Left ventricle myocardium inferior (tissue), 1 donor: Measurements from ENCODE around the gene ITM2C. TPM values are rescaled to one million over a fixed set of nuclear protein-coding genes. Genes with fewer than 3 reads are reported as not detected.

Experiments
- DNase-seq: peaks from one replicate; pipeline ENCODE4 v3.0.0-alpha.2; 2020
- H3K27ac ChIP-seq: fragments of 200-600 bp; replicated peaks from 2 replicates; pipeline ENCODE4 v1.8.0; 2021
- H3K27me3 ChIP-seq: fragments of 200-600 bp; 2 replicates; pipeline ENCODE4 v1.8.0; 2021; ENCODE audit warnings: low read depth
- H3K36me3 ChIP-seq: fragments of 200-600 bp; 2 replicates; pipeline ENCODE4 v1.8.0; 2021
- H3K4me1 ChIP-seq: fragments of 200-600 bp; 2 replicates; pipeline ENCODE4 v1.8.0; 2021
- H3K4me3 ChIP-seq: fragments of 200-600 bp; 2 replicates; pipeline ENCODE4 v1.8.0; 2021; ENCODE audit warnings: mild to moderate bottlenecking, moderate library complexity
- H3K9me3 ChIP-seq: fragments of 200-600 bp; replicated peaks from 2 replicates; pipeline ENCODE4 v1.8.0; 2021
- CTCF ChIP-seq: fragments of 200-600 bp; IDR thresholded peaks from 2 replicates; pipeline ENCODE4 v1.8.0; 2021; ENCODE audit warnings: antibody characterized with exemption, mild to moderate bottlenecking, borderline replicate concordance
- intact Hi-C: fragments of 100-400 bp; cut with micrococcal nuclease; formaldehyde crosslinking; loops from one replicate; pipeline ENCODE4 v1.11.0; 2022
- total RNA-seq: library from RNA; stranded (reverse); fragmentation: NEBNext Ultra II Directional; extraction: Animal tissue kit (Norgen Biotek cat#: 25700); gene quantifications from one replicate; pipeline ENCODE4 v1.2.1, GENCODE V29; 2021
- donor health status: DM: no; HTN: yes; CAD: no; lungs with severe emphysema.

The ITM2C gene
- total RNA-seq, 1 donor from 2014 or later = 25.5 TPM

DNA sequence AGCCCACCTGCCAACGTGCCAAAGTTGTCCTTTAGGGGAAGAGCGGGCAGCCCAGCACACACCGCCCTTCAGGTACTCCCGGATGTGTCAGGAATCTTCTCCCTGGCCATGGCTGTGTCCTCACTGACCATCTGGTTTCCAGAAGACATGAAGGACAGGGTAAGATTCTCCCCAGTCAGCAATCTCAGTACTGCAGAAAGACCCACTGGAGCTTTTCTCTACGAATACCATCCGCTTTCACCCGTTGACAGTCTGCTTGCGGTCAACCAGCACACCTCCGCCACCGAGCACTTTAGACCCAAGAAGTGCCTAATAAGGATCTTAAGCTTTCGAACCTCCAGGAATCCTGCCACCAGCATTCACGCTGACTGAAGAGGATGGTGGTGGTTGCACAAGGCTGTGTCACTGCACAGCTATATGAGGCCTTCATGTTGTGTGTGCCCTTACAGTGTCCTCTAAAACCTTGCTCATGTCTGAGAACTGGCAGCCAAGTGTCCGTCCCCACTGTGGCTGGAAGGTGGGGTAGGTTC is 42.7 kb upstream of the ITM2C start:
- Histone ChIP-seq H3K9me3 (no peaks in the 10 kb centered on the region), H3K36me3 (peaks cover 31% of the 10 kb centered on the region), H3K4me3 (no peak overlapping the region), H3K4me1 (peaks cover 7% of the 10 kb centered on the region), H3K27me3 (peaks cover 22% of the 10 kb centered on the region), H3K27ac (no peak overlapping the region)
- no peak for DNase-seq
- TF ChIP-seq CTCF = no peak
- intact Hi-C loops = no loop called here

- intact Hi-C loops = no loop called here
- no peak overlapping the region for H3K4me3 ChIP-seq
- no peaks in the 10 kb centered on the region for H3K9me3 ChIP-seq
- peaks cover 17% of the 10 kb centered on the region for H3K36me3 ChIP-seq
- no peak for TF ChIP-seq CTCF
- DNase-seq = no peak
- no peak overlapping the region for H3K27ac ChIP-seq
- H3K4me1 ChIP-seq = peaks cover 14% of the 10 kb centered on the region
- peaks cover 36% of the 10 kb centered on the region for H3K27me3 ChIP-seq
These were observed 41.3 kb upstream of the ITM2C start for GRCh38 chr2:230823264-230823964.

DNA sequence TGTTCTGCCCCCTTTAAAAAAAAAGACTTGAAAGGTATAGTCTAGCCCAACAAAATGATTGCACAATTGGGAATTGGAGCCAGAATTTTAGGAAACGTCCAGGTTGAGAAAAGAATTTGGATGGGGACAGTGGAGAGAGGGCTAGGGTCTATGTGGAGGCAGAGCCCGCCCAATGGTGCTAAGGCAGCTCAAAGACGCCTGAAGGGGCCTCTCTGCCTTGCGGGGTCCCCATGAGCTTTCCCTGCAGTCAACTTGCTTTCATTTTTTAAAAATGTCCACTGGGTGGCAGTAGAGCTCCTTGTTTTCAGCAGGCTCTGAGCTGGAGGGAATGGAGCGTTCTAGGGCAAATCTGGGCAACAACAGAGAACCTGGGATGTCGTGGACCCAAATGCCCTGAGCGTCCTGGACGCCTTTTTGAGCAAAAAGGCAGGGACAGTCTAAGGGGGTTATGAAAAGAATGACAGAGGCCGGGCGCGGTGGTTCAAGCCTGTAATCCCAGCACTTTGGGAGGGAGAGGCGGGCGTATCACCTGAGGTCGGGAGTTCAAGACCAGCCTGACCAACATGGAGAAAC is 40.2 kb upstream of the ITM2C start:
- H3K4me3 ChIP-seq = peak overlapping the region; percentile 33
- no peak overlapping the region for H3K27ac ChIP-seq
- H3K36me3 ChIP-seq = peaks cover 11% of the 10 kb centered on the region
- peaks cover under 1% of the 10 kb centered on the region for H3K9me3 ChIP-seq
- intact Hi-C loops = no loop called here
- peaks cover 19% of the 10 kb centered on the region for H3K4me1 ChIP-seq
- no peak for DNase-seq
- TF ChIP-seq CTCF = peak; percentile 81
- peaks cover 47% of the 10 kb centered on the region for H3K27me3 ChIP-seq

GRCh38 chr2:230825354-230825753 is 39.4 kb upstream of the ITM2C start:
- Histone ChIP-seq H3K4me1 (peaks cover 19% of the 10 kb centered on the region), H3K36me3 (peaks cover 6% of the 10 kb centered on the region), H3K4me3 (no peak overlapping the region), H3K9me3 (peaks cover 8% of the 10 kb centered on the region), H3K27me3 (peaks cover 55% of the 10 kb centered on the region), H3K27ac (no peak overlapping the region)
- intact Hi-C loops = loop anchor here (5.0 kb wide), 1 partner anchor 162 kb away; no protein-coding TSS in a partner anchor
- no peak for DNase-seq
- TF ChIP-seq CTCF = no peak

DNA sequence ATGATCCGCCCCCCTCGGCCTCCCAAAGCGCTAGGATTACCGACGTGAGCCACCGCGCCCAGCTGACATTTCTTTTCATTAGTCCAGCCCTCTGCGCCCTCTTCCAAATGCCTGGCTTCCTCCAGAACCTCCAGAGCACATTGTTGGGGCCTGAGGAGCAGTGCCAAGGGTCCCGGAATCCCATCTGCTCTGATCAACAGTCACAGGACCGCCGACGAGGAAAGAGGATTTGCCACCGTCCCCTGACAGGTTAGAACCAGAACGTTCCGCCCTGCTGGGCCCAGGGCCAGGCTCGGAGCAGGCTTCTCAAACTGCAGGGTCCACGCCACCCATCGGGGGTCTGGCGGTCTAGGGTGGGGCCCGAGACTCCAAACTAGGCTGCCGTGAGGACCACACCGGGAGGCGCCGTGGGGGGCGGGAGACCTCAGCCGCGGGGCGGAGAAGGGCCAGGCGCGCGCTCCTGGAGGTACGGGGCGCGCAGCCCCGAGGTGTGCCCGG is 36.9 kb upstream of the ITM2C start:
- no peak for DNase-seq
- intact Hi-C loops = loop anchor here (5.0 kb wide), 1 partner anchor 159 kb away; no protein-coding TSS in a partner anchor
- peaks cover 72% of the 10 kb centered on the region for H3K27me3 ChIP-seq

More for the DNA sequence above, 36.9 kb upstream of the ITM2C start:
- Histone ChIP-seq H3K4me3 (peak overlapping the region; percentile 60), H3K27ac (no peak overlapping the region), H3K9me3 (peaks cover 8% of the 10 kb centered on the region), H3K36me3 (no peaks in the 10 kb centered on the region), H3K4me1 (peaks cover 11% of the 10 kb centered on the region)
- TF ChIP-seq CTCF = no peak
